Right atrium auricular region (tissue), 2 donors: ENCODE data around the gene N4BP2. TPM values are rescaled to one million over a fixed set of nuclear protein-coding genes. Genes with fewer than 3 reads are reported as not detected.

Experiments
- DNase-seq: peaks from one replicate; pipeline ENCODE4 v3.0.0-alpha.2; 2019; ENCODE audit warnings: low spot score
- H3K27ac ChIP-seq, 2 donors: fragments of 200-600 bp; sonication (generic); 1 replicate in 1 of 2; 2 replicates in 1 of 2; pipeline ENCODE4 v1.5.1; 2016 to 2019
- H3K27me3 ChIP-seq, 2 donors: fragments of 200-600 bp; sonication (generic); one replicate each; pipeline versions ENCODE4 v1.5.1 to v1.6.0; 2017 to 2019
- H3K36me3 ChIP-seq: fragments of 200-600 bp; sonication (generic); one replicate; pipeline ENCODE4 v1.5.1; 2016
- H3K4me1 ChIP-seq, 2 donors: fragments of 200-600 bp; sonication (generic); one replicate each; pipeline versions ENCODE4 v1.5.1 to v1.6.0; 2017 to 2019
- H3K4me3 ChIP-seq, 2 donors: fragments of 200-600 bp; sonication (generic); 1 replicate in 1 of 2; 2 replicates in 1 of 2; pipeline ENCODE4 v1.5.1; 2017 to 2019; ENCODE audit warnings: mild to moderate bottlenecking in 1 of 2, moderate library complexity in 1 of 2
- H3K9me3 ChIP-seq, 2 donors: fragments of 200-600 bp; sonication (generic); one replicate each; pipeline ENCODE4 v1.5.1; 2019
- CTCF ChIP-seq, 2 donors: fragments of 200-600 bp; sonication (generic); IDR thresholded peaks; one replicate each; pipeline ENCODE4 v1.5.1; 2019; ENCODE audit warnings: antibody characterized with exemption in 2 of 2
- total RNA-seq, 2 donors: library from RNA; depleted of rRNA; stranded (reverse); fragments of >200 nt; gene quantifications; one replicate each; pipeline ENCODE4 v1.1.0, GENCODE V29; 2016

Gene N4BP2
- total RNA-seq, 2 donors from 2014 or later, result 3.2 to 6.4 TPM

- Histone ChIP-seq H3K27me3 (no peaks in the 10 kb centered on the region), H3K4me3 (no peak overlapping the region), H3K9me3 (peaks cover 0 to 19% of the 10 kb centered on the region in 2 donors), H3K4me1 (no peaks in the 10 kb centered on the region), H3K27ac (no peak overlapping the region), H3K36me3 (no peaks in the 10 kb centered on the region)
- no peak for DNase-seq
- no peak for TF ChIP-seq CTCF (IDR thresholded peaks at IDR 0.05)
Measured at GRCh38 chr4:40165916-40166315, 109.3 kb downstream of the N4BP2 start.

- H3K27ac ChIP-seq, result no peak overlapping the region
- TF ChIP-seq CTCF (IDR thresholded peaks at IDR 0.05), result no peak
- no peaks in the 10 kb centered on the region for H3K4me1 ChIP-seq
Measured at GRCh38 chr4:40168070-40168469, 111.4 kb downstream of the N4BP2 start.

GRCh38 chr4:40170588-40170987, 113.9 kb downstream of the N4BP2 start:
- no peak for TF ChIP-seq CTCF (IDR thresholded peaks at IDR 0.05)
- no peak overlapping the region for H3K27ac ChIP-seq
- no peaks in the 10 kb centered on the region for H3K27me3 ChIP-seq
- no peak for DNase-seq
- H3K36me3 ChIP-seq, result no peaks in the 10 kb centered on the region
- no peaks in the 10 kb centered on the region for H3K4me1 ChIP-seq
- no peak overlapping the region for H3K4me3 ChIP-seq
- peaks cover 0 to 19% of the 10 kb centered on the region in 2 donors for H3K9me3 ChIP-seq

More at GRCh38 chr4:40168070-40168469, 111.4 kb downstream of the N4BP2 start:
- peaks cover 0 to 19% of the 10 kb centered on the region in 2 donors for H3K9me3 ChIP-seq
- H3K36me3 ChIP-seq, result no peaks in the 10 kb centered on the region
- H3K4me3 ChIP-seq, result no peak overlapping the region
- no peaks in the 10 kb centered on the region for H3K27me3 ChIP-seq
- DNase-seq, result no peak

GRCh38 chr4:40173470-40173875, 116.8 kb downstream of the N4BP2 start:
- Histone ChIP-seq H3K36me3 (no peaks in the 10 kb centered on the region), H3K4me3 (no peak overlapping the region), H3K27ac (no peak overlapping the region), H3K4me1 (no peaks in the 10 kb centered on the region), H3K9me3 (peaks cover 0 to 6% of the 10 kb centered on the region in 2 donors), H3K27me3 (no peaks in the 10 kb centered on the region)
- TF ChIP-seq CTCF (IDR thresholded peaks at IDR 0.05), result no peak
- no peak for DNase-seq

GRCh38 chr4:40176602-40177001, 120.0 kb downstream of the N4BP2 start:
- TF ChIP-seq CTCF (IDR thresholded peaks at IDR 0.05), result no peak
- no peaks in the 10 kb centered on the region for H3K36me3 ChIP-seq

GRCh38 chr4:40177591-40177990, 120.9 kb downstream of the N4BP2 start:
- TF ChIP-seq CTCF (IDR thresholded peaks at IDR 0.05), result no peak
- H3K4me1 ChIP-seq, result no peaks in the 10 kb centered on the region
- no peak overlapping the region for H3K27ac ChIP-seq
- no peaks in the 10 kb centered on the region for H3K9me3 ChIP-seq
- no peak overlapping the region for H3K4me3 ChIP-seq
- no peaks in the 10 kb centered on the region for H3K27me3 ChIP-seq
- no peaks in the 10 kb centered on the region for H3K36me3 ChIP-seq
- DNase-seq, result no peak

More at GRCh38 chr4:40176602-40177001, 120.0 kb downstream of the N4BP2 start:
- no peak for DNase-seq
- Histone ChIP-seq H3K27me3 (no peaks in the 10 kb centered on the region), H3K9me3 (no peaks in the 10 kb centered on the region), H3K27ac (no peak overlapping the region), H3K4me1 (no peaks in the 10 kb centered on the region), H3K4me3 (no peak overlapping the region)
